Spinal cord (tissue), 10 donors: ENCODE results near the gene KCP. TPM values are rescaled to one million over a fixed set of nuclear protein-coding genes. Genes with fewer than 3 reads are reported as not detected.
"Not testable (repeated sequence)": the region's sequence is repeated elsewhere in the genome, so short reads cannot be mapped to it uniquely, and the experiment has no call there.

Experiments
- DNase-seq, 6 donors: peaks; one replicate each; pipeline versions ENCODE4 v3.0.0 to v3.0.0-alpha.2; 2013 to 2015; ENCODE audit warnings: low spot score in 6 of 6, low read depth in 4 of 6
- H3K27ac ChIP-seq: one replicate; pipeline ENCODE4 v1.5.1; 2013; ENCODE audit warnings: low read depth, low read length, control low read depth
- H3K27me3 ChIP-seq: one replicate; pipeline ENCODE4 v1.6.1; 2013; ENCODE audit warnings: low read length; ENCODE audit not compliant: control insufficient read depth, insufficient read depth
- H3K36me3 ChIP-seq: one replicate; pipeline ENCODE4 v1.6.1; 2013; ENCODE audit warnings: low read length; ENCODE audit not compliant: control insufficient read depth, insufficient read depth
- H3K4me1 ChIP-seq: one replicate; pipeline ENCODE4 v1.6.1; 2013; ENCODE audit warnings: low read length; ENCODE audit not compliant: control insufficient read depth, insufficient read depth
- H3K4me3 ChIP-seq: one replicate; pipeline ENCODE4 v1.5.1; 2013; ENCODE audit warnings: low read depth, low read length, control low read depth
- H3K9me3 ChIP-seq: one replicate; pipeline ENCODE4 v1.6.1; 2013; ENCODE audit warnings: low read length; ENCODE audit not compliant: control insufficient read depth, insufficient read depth
- WGBS: methylation state at CpG from one replicate; pipeline ENCODE4 v1.1.5; 2013; ENCODE audit warnings: missing lambda C conversion rate; ENCODE audit not compliant: insufficient coverage; 5-methylcytosine and 5-hydroxymethylcytosine counted together
- polyA plus RNA-seq, 2 donors: library from polyadenylated mRNA; unstranded; fragments of 120-200 nt; gene quantifications; one replicate each; pipeline ENCODE4 v1.2.1, GENCODE V29; 2013; ENCODE audit not compliant: insufficient read length in 2 of 2
- total RNA-seq, 2 donors: library from RNA; depleted of rRNA in 1 of 2; stranded (reverse); fragments of 120-200 nt in 1 of 2; fragments of >200 nt in 1 of 2; gene quantifications; one replicate each; pipeline versions ENCODE4 v1.2.3 to v1.2.4, GENCODE V29; 2013 to 2014
- donor health status: healthy.

KCP gene
- total and polyA plus RNA-seq, 4 donors, result 0.40 to 2.3 (median 1.6) TPM

GRCh38 chr7:128914566-128915151 is 4.2 kb upstream of the KCP start:
- Histone ChIP-seq H3K27ac (no peak overlapping the region), H3K4me1 (peaks cover 27% of the 10 kb centered on the region), H3K36me3 (no peaks in the 10 kb centered on the region), H3K9me3 (no peaks in the 10 kb centered on the region), H3K27me3 (peaks cover 63% of the 10 kb centered on the region), H3K4me3 (no peak overlapping the region)
- 51% methylated on average over 8 of the region's 11 CpGs for WGBS
- no peak for DNase-seq

- H3K27ac ChIP-seq, result no peak overlapping the region
- no peak overlapping the region for H3K4me3 ChIP-seq
- H3K36me3 ChIP-seq, result no peaks in the 10 kb centered on the region
- WGBS, result 83% methylated on average over 9 of the region's 10 CpGs
- peaks cover 70% of the 10 kb centered on the region for H3K27me3 ChIP-seq
- H3K4me1 ChIP-seq, result peaks cover 34% of the 10 kb centered on the region
- DNase-seq, result no peak
- H3K9me3 ChIP-seq, result no peaks in the 10 kb centered on the region
These were observed 3.5 kb upstream of the KCP start for GRCh38 chr7:128913870-128914565.

DNA sequence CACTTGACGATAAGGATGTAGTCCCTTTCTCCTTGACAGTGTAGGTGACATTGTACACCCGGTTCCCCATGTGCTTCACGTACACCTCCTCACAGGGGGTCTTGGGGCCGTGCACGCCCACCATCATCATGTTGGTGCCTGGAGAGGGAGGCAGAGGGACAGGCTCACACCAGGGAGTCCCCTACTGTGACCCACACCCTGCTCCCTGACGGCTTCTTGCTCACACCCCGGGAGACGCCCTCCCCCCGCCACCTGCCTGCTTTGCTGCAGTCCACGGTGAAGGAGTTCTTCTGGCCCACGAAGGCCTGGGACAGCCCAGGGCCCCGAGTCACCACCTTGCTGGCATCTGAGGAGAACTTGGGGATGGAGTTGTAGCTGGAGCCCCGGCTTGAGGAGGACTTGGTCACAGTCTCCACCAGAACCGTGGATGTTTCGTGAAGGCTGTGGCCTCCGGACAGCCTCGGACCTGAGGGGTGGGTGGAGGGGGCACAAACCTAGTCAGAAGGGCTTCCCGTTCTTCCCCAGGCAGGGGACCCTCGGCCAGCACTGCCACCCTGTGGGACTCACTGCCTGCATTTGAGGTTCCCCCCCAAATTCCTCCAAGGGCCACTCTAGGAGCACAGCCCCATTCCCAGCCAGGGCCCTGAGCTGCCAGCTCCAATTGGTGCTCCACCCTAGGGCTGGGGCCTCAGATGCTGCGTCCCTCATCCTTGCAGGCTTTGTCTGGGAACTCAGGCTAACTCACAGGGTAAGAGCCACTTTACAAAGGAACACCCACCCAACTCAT is 2.4 kb upstream of the KCP start:
- not testable (repeated sequence) for DNase-seq, H3K27ac ChIP-seq, H3K36me3 ChIP-seq, H3K4me3 ChIP-seq, H3K9me3 ChIP-seq
- peaks cover 34% of the 10 kb centered on the region for H3K4me1 ChIP-seq
- H3K27me3 ChIP-seq, result peaks cover 73% of the 10 kb centered on the region
- 80% methylated on average over 1 of the region's 20 CpGs for WGBS

DNA sequence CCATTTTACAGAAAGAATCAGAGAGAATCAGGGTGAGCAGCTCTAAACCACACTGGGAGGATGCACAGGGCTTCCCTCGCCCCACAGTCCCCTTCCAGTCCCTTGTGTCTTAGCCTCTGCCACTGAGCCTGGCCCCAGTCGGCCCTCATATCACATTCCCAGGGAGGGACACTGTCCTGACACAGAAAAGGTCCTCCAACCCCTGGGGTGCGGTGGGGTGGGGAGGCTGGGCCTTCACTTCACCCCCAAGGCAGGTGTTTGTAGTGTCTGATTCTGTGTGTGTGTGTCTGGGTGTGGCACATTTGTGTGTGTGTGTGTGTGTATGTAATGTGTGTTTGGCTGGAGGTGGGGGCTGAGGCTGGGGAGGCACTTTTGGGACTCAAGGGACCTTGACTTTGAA is 1.8 kb upstream of the KCP start:
- no peaks in the 10 kb centered on the region for H3K9me3 ChIP-seq
- no peak overlapping the region for H3K4me3 ChIP-seq
- H3K27ac ChIP-seq, result no peak overlapping the region
- DNase-seq, result no peak
- H3K4me1 ChIP-seq, result peaks cover 34% of the 10 kb centered on the region
- peaks cover 73% of the 10 kb centered on the region for H3K27me3 ChIP-seq
- WGBS, result 100% methylated on average over 1 of the region's 3 CpGs
- no peaks in the 10 kb centered on the region for H3K36me3 ChIP-seq

DNA sequence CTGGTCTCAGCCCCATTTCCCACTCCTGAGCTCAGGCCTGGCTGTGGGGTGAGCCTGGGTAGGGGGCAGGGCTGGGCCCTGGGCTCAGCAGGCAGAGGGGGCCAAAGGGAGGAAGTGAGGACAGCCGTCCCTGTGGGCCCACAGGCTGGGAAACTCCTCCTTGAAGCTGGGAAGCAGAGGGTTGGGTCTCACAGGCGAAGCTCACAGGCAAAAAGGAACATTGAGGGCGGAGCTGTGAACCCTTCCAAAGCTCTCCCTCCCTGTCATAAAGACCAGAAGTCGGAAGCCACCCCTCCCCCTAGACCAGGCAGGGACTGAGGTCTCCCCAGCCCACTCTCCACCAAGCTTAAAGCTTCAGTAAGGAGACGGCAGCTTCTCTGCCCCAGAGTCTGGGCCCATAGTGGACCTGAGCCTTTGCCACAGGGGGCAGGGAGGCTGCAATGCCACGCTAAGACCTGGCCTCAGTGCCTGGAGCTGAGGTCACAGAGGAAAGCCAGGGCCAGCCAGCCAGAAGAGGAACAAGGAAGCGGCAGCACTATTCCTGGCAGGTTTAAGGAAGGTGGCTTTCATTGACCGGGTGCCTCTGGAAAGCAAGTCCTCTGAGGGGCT is 1.0 kb upstream of the KCP start:
- 59% methylated on average over 7 of the region's 8 CpGs for whole genome bisulfite sequencing
- Histone ChIP-seq H3K4me3 (no peak overlapping the region), H3K4me1 (peaks cover 34% of the 10 kb centered on the region), H3K36me3 (no peaks in the 10 kb centered on the region), H3K27me3 (peaks cover 66% of the 10 kb centered on the region), H3K27ac (no peak overlapping the region), H3K9me3 (no peaks in the 10 kb centered on the region)
- peak in 1 of 6 donors; percentile 45 for DNase-seq

DNA sequence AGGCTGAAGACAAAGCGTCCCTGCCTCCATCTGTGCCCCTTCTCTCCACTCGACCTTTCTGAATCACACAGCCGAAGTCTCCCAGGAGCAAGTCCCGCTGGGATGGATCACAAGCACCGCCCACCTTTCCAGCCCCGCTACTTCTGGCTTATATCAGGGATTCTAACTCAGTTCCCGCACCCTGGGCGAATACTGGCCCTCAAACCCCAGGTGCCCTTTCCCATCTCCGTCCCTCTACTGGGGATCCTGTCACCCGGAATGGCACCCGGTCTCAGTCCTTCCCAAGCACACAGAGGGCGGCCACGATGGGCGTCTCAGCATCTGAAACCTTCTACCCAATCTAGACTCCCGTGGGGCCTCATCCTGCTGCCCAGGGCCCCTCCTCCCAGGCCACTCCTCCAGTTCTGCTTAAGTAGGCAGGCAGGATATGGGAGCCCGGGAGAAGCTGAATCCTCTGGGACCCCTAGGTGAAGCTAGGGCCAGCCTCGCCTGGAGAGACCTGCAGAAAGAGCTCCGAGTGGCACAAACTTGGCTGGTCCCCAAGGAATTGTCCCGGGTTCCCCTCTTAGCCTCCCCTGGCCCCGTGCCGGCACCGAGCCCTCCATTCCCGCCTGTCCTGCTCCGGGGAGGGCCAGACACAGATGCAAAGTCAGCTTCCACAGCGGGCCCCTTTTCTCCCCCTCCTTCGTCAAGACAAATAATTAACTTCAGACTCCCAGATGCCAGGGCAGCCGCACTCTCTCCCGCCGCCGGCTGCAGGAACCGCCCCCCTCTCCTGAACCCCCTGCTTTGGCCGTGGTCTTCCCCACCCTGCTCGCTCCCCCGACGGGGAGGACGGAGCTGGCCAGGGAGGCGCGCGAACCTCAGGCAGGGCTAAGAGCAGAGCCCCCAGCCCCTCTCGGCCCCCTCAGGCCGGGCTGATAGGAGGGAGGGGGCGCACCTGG is 612 bp downstream of the KCP start:
- Histone ChIP-seq H3K4me1 (peaks cover 31% of the 10 kb centered on the region), H3K4me3 (peak overlapping the region; percentile 22), H3K27ac (no peak overlapping the region), H3K36me3 (no peaks in the 10 kb centered on the region), H3K9me3 (no peaks in the 10 kb centered on the region), H3K27me3 (peaks cover 52% of the 10 kb centered on the region)
- DNase-seq, result peak in 2 of 6 donors; percentile 28 to 29
- WGBS, result 10% methylated on average over 41 of the region's 42 CpGs

DNA sequence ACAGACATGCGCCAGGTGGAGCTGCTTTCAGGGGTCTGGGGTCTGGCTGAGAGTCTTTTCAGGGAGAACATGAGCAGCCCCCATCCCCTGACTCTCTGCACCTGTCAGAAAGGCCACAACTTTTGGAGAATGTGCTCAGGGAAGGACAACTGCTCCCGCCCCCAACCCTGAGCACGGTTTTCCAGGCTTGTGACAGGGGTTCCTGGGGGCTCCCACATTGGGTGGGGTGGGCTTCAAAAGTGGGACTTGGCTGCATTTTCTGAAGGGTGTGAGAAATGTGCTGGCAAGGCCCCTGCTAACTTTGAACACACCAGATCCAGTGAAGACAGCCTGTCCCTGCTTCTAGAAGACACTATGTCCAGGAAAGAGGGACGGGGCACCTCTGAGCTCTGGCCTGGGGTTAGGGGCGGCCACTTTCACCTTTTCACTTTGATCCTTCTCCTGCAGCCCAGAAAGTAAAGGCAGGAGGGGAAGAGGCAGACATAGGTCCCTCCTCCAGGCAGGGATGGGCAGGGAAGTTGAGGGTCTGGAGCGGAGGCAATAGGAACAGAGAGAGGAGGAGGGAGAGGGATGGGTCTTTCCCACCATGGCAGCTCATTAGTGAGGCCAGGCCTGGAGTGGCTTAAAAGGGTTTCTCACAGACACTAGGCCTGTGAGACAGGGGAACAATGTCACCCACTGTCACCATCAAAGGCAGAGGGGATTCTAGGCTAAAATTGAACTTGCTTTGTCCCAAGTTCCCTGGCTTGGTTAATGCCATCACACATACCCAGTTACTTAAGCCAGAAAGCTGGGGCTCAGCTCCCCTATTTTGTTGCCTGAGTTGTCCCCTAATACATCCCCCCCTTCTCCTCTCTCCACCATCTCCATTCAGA is 1.5 kb downstream of the KCP start:
- H3K27me3 ChIP-seq, result peaks cover 43% of the 10 kb centered on the region
- WGBS, result 90% methylated on average over 5 of the region's 6 CpGs
- no peak for DNase-seq

DNA sequence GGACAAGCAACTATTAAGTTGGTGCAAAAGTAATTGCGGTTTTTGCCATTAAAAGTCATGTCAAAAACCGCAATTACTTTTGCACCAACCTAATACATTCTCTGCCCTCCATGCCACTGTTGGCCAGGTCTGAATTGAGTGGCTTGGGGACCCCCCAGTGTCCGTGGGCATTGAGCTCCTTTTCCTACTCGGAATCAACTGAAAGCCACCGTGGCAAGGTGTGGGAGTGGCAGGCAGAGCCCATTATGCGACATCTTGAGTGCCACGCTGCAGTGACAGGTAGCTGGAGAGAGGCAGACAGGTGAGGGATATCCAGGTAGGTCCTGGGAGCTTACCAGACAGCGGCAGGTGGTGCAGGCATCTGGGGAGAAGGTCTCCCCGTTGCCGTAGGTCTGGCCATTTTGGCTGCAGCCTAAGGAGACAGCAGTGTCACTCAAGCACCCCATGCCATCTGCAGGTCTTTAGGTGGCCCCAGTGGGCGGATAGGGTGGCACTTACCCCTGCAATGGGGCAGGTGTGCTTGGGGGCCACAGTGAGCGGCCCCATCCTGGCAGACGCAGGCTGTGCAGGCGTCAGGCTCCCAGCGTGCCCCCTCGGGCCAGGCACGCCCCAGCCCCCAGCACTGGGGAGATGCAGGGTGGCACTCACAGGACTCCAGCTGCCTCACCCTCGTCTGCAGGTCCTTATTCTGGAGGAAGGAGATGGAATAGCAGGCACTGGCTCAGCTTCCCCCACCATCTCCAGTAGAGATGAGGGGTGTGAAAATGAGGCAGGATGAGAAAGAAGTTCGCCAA is 3.5 kb downstream of the KCP start:
- Histone ChIP-seq H3K36me3 (no peaks in the 10 kb centered on the region), H3K4me3 (no peak overlapping the region), H3K9me3 (no peaks in the 10 kb centered on the region), H3K27me3 (peaks cover 34% of the 10 kb centered on the region), H3K27ac (no peak overlapping the region), H3K4me1 (peaks cover 26% of the 10 kb centered on the region)
- WGBS, result 95% methylated on average over 15 of the region's 19 CpGs
- no peak for DNase-seq

More for the DNA sequence above, 1.5 kb downstream of the KCP start:
- Histone ChIP-seq H3K9me3 (no peaks in the 10 kb centered on the region), H3K27ac (no peak overlapping the region), H3K36me3 (no peaks in the 10 kb centered on the region), H3K4me3 (no peak overlapping the region), H3K4me1 (peaks cover 26% of the 10 kb centered on the region)
